GM21423 (cell line): ENCODE results near the gene CDH4.

ENCODE experiments used
- ATAC-seq: cut with Tn5 transposase; IDR thresholded peaks from one replicate; pipeline ENCODE4 v1.9.1; 2021; ENCODE audit warnings: mild to moderate bottlenecking, moderate library complexity; ENCODE audit not compliant: unreplicated experiment

Gene CDH4

GRCh38 chr20:61909028-61909427 is 657.0 kb downstream of the CDH4 start:
- ATAC-seq: no peak

GRCh38 chr20:61909821-61910220 is 657.8 kb downstream of the CDH4 start:
- no peak for ATAC-seq

- ATAC-seq: no peak
These were observed 659.8 kb downstream of the CDH4 start for GRCh38 chr20:61911824-61912223.

- ATAC-seq: peak; percentile 71
These were observed 660.8 kb downstream of the CDH4 start for GRCh38 chr20:61912665-61913422.

- no peak for ATAC-seq
These were observed 661.6 kb downstream of the CDH4 start for GRCh38 chr20:61913423-61914225.

GRCh38 chr20:61915101-61915500 is 663.0 kb downstream of the CDH4 start:
- no peak for ATAC-seq

- ATAC-seq: no peak
These were observed 664.3 kb downstream of the CDH4 start for GRCh38 chr20:61916318-61916891.

- no peak for ATAC-seq
These were observed 665.5 kb downstream of the CDH4 start for GRCh38 chr20:61917474-61918145.

GRCh38 chr20:61918548-61918947 is 666.5 kb downstream of the CDH4 start:
- no peak for ATAC-seq

- no peak for ATAC-seq
These were observed 667.2 kb downstream of the CDH4 start for GRCh38 chr20:61919239-61919638.

GRCh38 chr20:61919675-61920365 is 667.8 kb downstream of the CDH4 start:
- no peak for ATAC-seq

GRCh38 chr20:61922411-61922810 is 670.4 kb downstream of the CDH4 start:
- ATAC-seq: no peak

GRCh38 chr20:61922936-61923335 is 670.9 kb downstream of the CDH4 start:
- ATAC-seq: no peak

GRCh38 chr20:61923371-61924166 is 671.5 kb downstream of the CDH4 start:
- no peak for ATAC-seq

GRCh38 chr20:61924211-61924857 is 672.3 kb downstream of the CDH4 start:
- ATAC-seq: no peak

GRCh38 chr20:61924858-61925554 is 672.9 kb downstream of the CDH4 start:
- ATAC-seq: no peak

- ATAC-seq: no peak
These were observed 673.6 kb downstream of the CDH4 start for GRCh38 chr20:61925555-61926252.

GRCh38 chr20:61926253-61926613 is 674.2 kb downstream of the CDH4 start:
- no peak for ATAC-seq
